ENCODE results near the gene ESYT2. TPM values are rescaled to one million over a fixed set of nuclear protein-coding genes. Genes with fewer than 3 reads are reported as not detected.
"Not testable (repeated sequence)": the region's sequence is repeated elsewhere in the genome, so short reads cannot be mapped to it uniquely, and the experiment has no call there.

Gene ESYT2
- total and polyA plus RNA-seq, 7 experiments from 2014 or later: 46.3 to 129 (median 112) TPM

GRCh38 chr7:158703679-158704523, 125.4 kb downstream of the ESYT2 start:
- intact Hi-C loops (cut with micrococcal nuclease): loop anchor here (1.0 to 10.0 kb wide), 8 partner anchors 8 to 1809 kb away; partner anchors contain the start of genes DYNC2I1 (in 2 of the 2), ESYT2 (in 2 of the 2) and LMBR1 (in 1 of the 2)
- not testable (repeated sequence) for H3K9me3 Mint-ChIP-seq; H3K9me3 ChIP-seq (ENCODE audit: control insufficient read depth in 2 of 3, low read length in 3 of 3); DNase-seq; ATAC-seq; H3K36me3 ChIP-seq (ENCODE audit: control insufficient read depth in 2 of 3, insufficient read depth in 3 of 3, low read length in 3 of 3); H3K27me3 ChIP-seq (ENCODE audit: control insufficient read depth in 2 of 2, insufficient read depth in 2 of 2, low read length in 2 of 2); H3K27me3 Mint-ChIP-seq
- Mint-ChIP-seq H3K36me3 (peaks cover 0 to 38% (median 0%) of the 10 kb centered on the region in 5 donors), H3K4me1 (peaks cover 11 to 52% (median 15%) of the 10 kb centered on the region in 7 donors), H3K4me3 (peak overlapping the region; percentile 66 to 88 (median 85)), H3K27ac (peak overlapping the region in 8 of 9 donors; percentile 21 to 91 (median 78))
- POLR2A ChIA-PET: interaction anchor here (0.6 to 2.6 kb wide), 9 partner anchors 11 to 273 kb away, joined by 3 to 11 read pairs (median 4); partner anchors contain the start of gene ESYT2
- peak overlapping the region; percentile 88 for H3K4me3 ChIP-seq (ENCODE audit: low read length)
- CTCF ChIA-PET: interaction anchor here (1.2 kb wide), 1 partner anchor 273 kb away, joined by 9 read pairs; no protein-coding TSS in a partner anchor
- H3K4me1 ChIP-seq (ENCODE audit: control insufficient read depth in 2 of 2, insufficient read depth in 2 of 2, low read length in 2 of 2): peaks cover 12 to 15% of the 10 kb centered on the region in 2 donors
- H3K27ac ChIP-seq (ENCODE audit: low read depth, low read length): peak overlapping the region; percentile 82

- CTCF ChIA-PET: no interaction called here
- no peak for DNase-seq
- Mint-ChIP-seq H3K27ac (peak overlapping the region in 3 of 9 donors; percentile 26 to 86 (median 81)), H3K9me3 (peaks cover 0 to 3% (median 0%) of the 10 kb centered on the region in 11 donors), H3K27me3 (no peaks in the 10 kb centered on the region), H3K4me1 (peaks cover 11 to 59% (median 15%) of the 10 kb centered on the region in 7 donors), H3K36me3 (peaks cover 0 to 40% (median 0%) of the 10 kb centered on the region in 5 donors), H3K4me3 (peak overlapping the region in 7 of 10 donors; percentile 12 to 85 (median 62))
- intact Hi-C loops (cut with micrococcal nuclease): loop anchor here (5.0 to 10.0 kb wide), 2 partner anchors 1561 to 1808 kb away; partner anchors contain the start of gene LMBR1 (in 1 of the 2)
- POLR2A ChIA-PET: no interaction called here
- H3K27me3 ChIP-seq (ENCODE audit: control insufficient read depth in 2 of 2, insufficient read depth in 2 of 2, low read length in 2 of 2): no peaks in the 10 kb centered on the region
- no peak overlapping the region for H3K4me3 ChIP-seq (ENCODE audit: low read length)
- no peaks in the 10 kb centered on the region for H3K36me3 ChIP-seq (ENCODE audit: control insufficient read depth in 2 of 3, insufficient read depth in 3 of 3, low read length in 3 of 3)
- H3K4me1 ChIP-seq (ENCODE audit: control insufficient read depth in 2 of 2, insufficient read depth in 2 of 2, low read length in 2 of 2): peaks cover 12 to 15% of the 10 kb centered on the region in 2 donors
- ATAC-seq: no peak
- no peak overlapping the region for H3K27ac ChIP-seq (ENCODE audit: low read depth, low read length)
- no peaks in the 10 kb centered on the region for H3K9me3 ChIP-seq (ENCODE audit: control insufficient read depth in 2 of 3, low read length in 3 of 3)
These were observed 126.4 kb downstream of the ESYT2 start for GRCh38 chr7:158702944-158703343.

- peaks cover 0 to 2% (median 0%) of the 10 kb centered on the region in 11 donors for H3K9me3 Mint-ChIP-seq
- ChIA-PET POLR2A (interaction anchor here (0.9 kb wide), 1 partner anchor 61 kb away, joined by 4 read pairs; no protein-coding TSS in a partner anchor), CTCF (no interaction called here)
- H3K27me3 Mint-ChIP-seq: no peaks in the 10 kb centered on the region
- intact Hi-C loops (cut with micrococcal nuclease): loop anchor here (5.0 to 10.0 kb wide), 2 partner anchors 1560 to 1807 kb away; partner anchors contain the start of gene LMBR1 (in 1 of the 2)
- H3K27ac ChIP-seq (ENCODE audit: low read depth, low read length): no peak overlapping the region
- no peak for ATAC-seq
- peak overlapping the region in 1 of 9 donors; percentile 86 for H3K27ac Mint-ChIP-seq
- peaks cover 11 to 59% (median 15%) of the 10 kb centered on the region in 7 donors for H3K4me1 Mint-ChIP-seq
- H3K9me3 ChIP-seq (ENCODE audit: control insufficient read depth in 2 of 3, low read length in 3 of 3): no peaks in the 10 kb centered on the region
- DNase-seq: no peak
- peak overlapping the region in 1 of 10 donors; percentile 85 for H3K4me3 Mint-ChIP-seq
- H3K4me1 ChIP-seq (ENCODE audit: control insufficient read depth in 2 of 2, insufficient read depth in 2 of 2, low read length in 2 of 2): peaks cover 12 to 15% of the 10 kb centered on the region in 2 donors
- no peaks in the 10 kb centered on the region for H3K27me3 ChIP-seq (ENCODE audit: control insufficient read depth in 2 of 2, insufficient read depth in 2 of 2, low read length in 2 of 2)
- no peak overlapping the region for H3K4me3 ChIP-seq (ENCODE audit: low read length)
- no peaks in the 10 kb centered on the region for H3K36me3 ChIP-seq (ENCODE audit: control insufficient read depth in 2 of 3, insufficient read depth in 3 of 3, low read length in 3 of 3)
- H3K36me3 Mint-ChIP-seq: peaks cover 0 to 38% (median 0%) of the 10 kb centered on the region in 5 donors
These were observed 127.1 kb downstream of the ESYT2 start for GRCh38 chr7:158702196-158702595.

GRCh38 chr7:158700008-158700407, 129.3 kb downstream of the ESYT2 start:
- ChIA-PET POLR2A (no interaction called here), CTCF (no interaction called here)
- Mint-ChIP-seq H3K36me3 (peaks cover 0 to 33% (median 0%) of the 10 kb centered on the region in 5 donors), H3K4me1 (peaks cover 7 to 67% (median 15%) of the 10 kb centered on the region in 7 donors), H3K4me3 (no peak overlapping the region), H3K9me3 (peaks cover 0 to 2% (median 0%) of the 10 kb centered on the region in 11 donors), H3K27me3 (no peaks in the 10 kb centered on the region), H3K27ac (no peak overlapping the region)
- H3K36me3 ChIP-seq (ENCODE audit: control insufficient read depth in 2 of 3, insufficient read depth in 3 of 3, low read length in 3 of 3): no peaks in the 10 kb centered on the region
- no peak overlapping the region for H3K4me3 ChIP-seq (ENCODE audit: low read length)
- intact Hi-C loops (cut with micrococcal nuclease): loop anchor here (5.0 to 10.0 kb wide), 2 partner anchors 1558 to 1805 kb away; partner anchors contain the start of gene LMBR1 (in 1 of the 2)
- DNase-seq (no peak), ATAC-seq (no peak)
- no peaks in the 10 kb centered on the region for H3K9me3 ChIP-seq (ENCODE audit: control insufficient read depth in 2 of 3, low read length in 3 of 3)
- H3K27me3 ChIP-seq (ENCODE audit: control insufficient read depth in 2 of 2, insufficient read depth in 2 of 2, low read length in 2 of 2): no peaks in the 10 kb centered on the region
- H3K4me1 ChIP-seq (ENCODE audit: control insufficient read depth in 2 of 2, insufficient read depth in 2 of 2, low read length in 2 of 2): peaks cover 8 to 15% of the 10 kb centered on the region in 2 donors
- no peak overlapping the region for H3K27ac ChIP-seq (ENCODE audit: low read depth, low read length)

- Histone ChIP-seq H3K36me3 (ENCODE audit: control insufficient read depth in 2 of 3, insufficient read depth in 3 of 3, low read length in 3 of 3) (no peaks in the 10 kb centered on the region), H3K27me3 (ENCODE audit: control insufficient read depth in 2 of 2, insufficient read depth in 2 of 2, low read length in 2 of 2) (no peaks in the 10 kb centered on the region), H3K27ac (ENCODE audit: low read depth, low read length) (no peak overlapping the region), H3K9me3 (ENCODE audit: control insufficient read depth in 2 of 3, low read length in 3 of 3) (no peaks in the 10 kb centered on the region), H3K4me1 (ENCODE audit: control insufficient read depth in 2 of 2, insufficient read depth in 2 of 2, low read length in 2 of 2) (peaks cover 8 to 15% of the 10 kb centered on the region in 2 donors), H3K4me3 (ENCODE audit: low read length) (no peak overlapping the region)
- Mint-ChIP-seq H3K27ac (peak overlapping the region in 4 of 9 donors; percentile 15 to 83 (median 64)), H3K27me3 (no peaks in the 10 kb centered on the region), H3K4me3 (no peak overlapping the region), H3K4me1 (peaks cover 7 to 72% (median 15%) of the 10 kb centered on the region in 7 donors), H3K36me3 (peaks cover 0 to 35% (median 0%) of the 10 kb centered on the region in 5 donors), H3K9me3 (peaks cover 0 to 2% (median 0%) of the 10 kb centered on the region in 11 donors)
- CTCF ChIA-PET: interaction anchor here (0.6 kb wide), 1 partner anchor 165 kb away, joined by 3 read pairs; no protein-coding TSS in a partner anchor
- POLR2A ChIA-PET: interaction anchor here (0.6 kb wide), 1 partner anchor 88 kb away, joined by 3 read pairs; no protein-coding TSS in a partner anchor
- intact Hi-C loops (cut with micrococcal nuclease): no loop called here
- ATAC-seq (no peak), DNase-seq (no peak)
These were observed 130.0 kb downstream of the ESYT2 start for GRCh38 chr7:158699341-158699740.

GRCh38 chr7:158698657-158699195, 130.6 kb downstream of the ESYT2 start:
- intact Hi-C loops (cut with micrococcal nuclease): no loop called here
- POLR2A ChIA-PET: interaction anchor here (0.6 to 1.2 kb wide), 3 partner anchors 40 to 278 kb away, joined by 3 to 4 read pairs (median 3); no protein-coding TSS in a partner anchor
- peaks cover 0 to 2% (median 0%) of the 10 kb centered on the region in 11 donors for H3K9me3 Mint-ChIP-seq
- Histone ChIP-seq H3K27me3 (ENCODE audit: control insufficient read depth in 2 of 2, insufficient read depth in 2 of 2, low read length in 2 of 2) (no peaks in the 10 kb centered on the region), H3K27ac (ENCODE audit: low read depth, low read length) (no peak overlapping the region), H3K4me1 (ENCODE audit: control insufficient read depth in 2 of 2, insufficient read depth in 2 of 2, low read length in 2 of 2) (peaks cover 2 to 9% of the 10 kb centered on the region in 2 donors), H3K36me3 (ENCODE audit: control insufficient read depth in 2 of 3, insufficient read depth in 3 of 3, low read length in 3 of 3) (no peaks in the 10 kb centered on the region), H3K4me3 (ENCODE audit: low read length) (no peak overlapping the region), H3K9me3 (ENCODE audit: control insufficient read depth in 2 of 3, low read length in 3 of 3) (no peaks in the 10 kb centered on the region)
- ATAC-seq (no peak), DNase-seq (no peak)
- CTCF ChIA-PET: interaction anchor here (0.6 to 4.8 kb wide), 4 partner anchors 10 to 279 kb away, joined by 3 to 97 read pairs (median 4); no protein-coding TSS in a partner anchor
- peaks cover 7 to 74% (median 15%) of the 10 kb centered on the region in 7 donors for H3K4me1 Mint-ChIP-seq
- H3K27ac Mint-ChIP-seq: peak overlapping the region in 4 of 9 donors; percentile 21 to 83 (median 56)
- H3K4me3 Mint-ChIP-seq: no peak overlapping the region
- H3K27me3 Mint-ChIP-seq: no peaks in the 10 kb centered on the region
- H3K36me3 Mint-ChIP-seq: peaks cover 0 to 37% (median 0%) of the 10 kb centered on the region in 5 donors
